Activated naive CD4-positive, alpha-beta T cell treated with anti-CD3 and anti-CD28 coated beads for 36 hours (primary cell): ENCODE data around the gene GGACT. TPM values are rescaled to one million over a fixed set of nuclear protein-coding genes. Genes with fewer than 3 reads are reported as not detected.
A peak's percentile ranks its signal among the peaks of the same experiment; 100 is the strongest.

Experiments
- CTCF ChIA-PET: fragments of 350-600 bp; sonication (Branson Sonifier 250); formaldehyde crosslinking; loops from one replicate; lab custom pipeline; 2021; ENCODE audit warnings: antibody characterized with exemption; lab: Charles Lee
- DNase-seq: peaks from one replicate; pipeline ENCODE4 v3.0.0-alpha.2; 2020
- H3K27ac Mint-ChIP-seq: one replicate; pipeline ENCODE4 v1.8.0; 2021; ENCODE audit warnings: mild to moderate bottlenecking, mixed read lengths
- H3K27me3 Mint-ChIP-seq: one replicate; pipeline ENCODE4 v1.8.0; 2021; ENCODE audit warnings: low read depth, mixed read lengths
- H3K36me3 Mint-ChIP-seq: one replicate; pipeline ENCODE4 v1.8.0; 2021; ENCODE audit warnings: low read depth, mixed read lengths
- H3K4me1 Mint-ChIP-seq: one replicate; pipeline ENCODE4 v1.8.0; 2021; ENCODE audit warnings: low read depth, mixed read lengths
- H3K4me3 Mint-ChIP-seq: one replicate; pipeline ENCODE4 v1.8.0; 2021; ENCODE audit warnings: mild to moderate bottlenecking, moderate library complexity, mixed read lengths
- H3K9me3 Mint-ChIP-seq: one replicate; pipeline ENCODE4 v1.8.0; 2021; ENCODE audit warnings: mixed read lengths
- intact Hi-C: fragments of 100-400 bp; cut with micrococcal nuclease; formaldehyde crosslinking; loops from one replicate; pipeline ENCODE4 v1.15.1; 2023
- total RNA-seq, 2 experiments: library from RNA; stranded (reverse); gene quantifications; one replicate each; pipeline ENCODE4 v1.2.3, GENCODE V29; 2021

The GGACT gene
- total RNA-seq, 2 experiments from 2014 or later = 3.9 to 6.6 TPM

DNA sequence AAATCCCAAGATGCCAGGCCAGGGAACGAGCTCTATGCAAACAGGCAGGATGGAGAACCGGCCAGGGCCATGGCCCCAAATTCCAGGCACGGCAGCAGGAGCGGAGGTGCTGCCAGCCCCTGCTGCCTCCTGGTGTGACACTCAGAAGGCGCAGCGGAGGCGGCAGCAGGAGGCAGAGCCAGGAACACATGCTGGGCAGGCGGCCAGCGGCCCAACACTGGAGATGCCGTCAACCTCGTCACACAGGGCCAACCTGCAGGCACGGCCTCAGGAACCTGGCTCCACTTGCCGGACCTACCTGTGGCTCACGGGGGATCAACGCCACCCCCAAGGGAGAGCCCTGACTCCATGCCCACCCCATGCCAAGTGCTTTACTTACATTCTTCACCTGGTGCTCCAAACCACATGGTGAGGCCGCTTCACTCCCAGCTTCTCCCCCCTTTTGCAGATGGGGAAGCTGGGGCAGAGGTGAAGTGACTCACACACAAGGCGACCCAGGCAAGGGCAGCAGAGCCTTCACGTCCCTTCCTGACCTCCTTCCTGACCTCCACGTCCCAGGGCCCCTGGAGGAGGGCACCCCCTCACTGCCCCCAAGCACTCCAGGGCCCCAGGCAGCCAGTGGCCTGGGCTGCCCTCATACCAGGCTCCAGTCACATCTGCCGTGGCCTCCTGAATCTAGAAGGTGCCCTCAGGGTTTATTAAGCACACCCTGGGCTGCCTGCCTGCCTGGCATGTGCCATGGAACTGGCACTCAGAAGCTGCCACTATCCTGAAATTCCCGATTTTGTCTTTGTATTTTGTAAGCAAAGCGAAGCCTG is 43.5 kb downstream of the GGACT start:
- peaks cover 9% of the 10 kb centered on the region for H3K4me1 Mint-ChIP-seq
- H3K9me3 Mint-ChIP-seq = no peaks in the 10 kb centered on the region
- H3K4me3 Mint-ChIP-seq = no peak overlapping the region
- intact Hi-C loops = loop anchor here (10.0 kb wide), 1 partner anchor 890 kb away; no protein-coding TSS in a partner anchor
- no peak for DNase-seq
- H3K36me3 Mint-ChIP-seq = no peaks in the 10 kb centered on the region
- H3K27me3 Mint-ChIP-seq = no peaks in the 10 kb centered on the region
- CTCF ChIA-PET = no interaction called here
- no peak overlapping the region for H3K27ac Mint-ChIP-seq

DNA sequence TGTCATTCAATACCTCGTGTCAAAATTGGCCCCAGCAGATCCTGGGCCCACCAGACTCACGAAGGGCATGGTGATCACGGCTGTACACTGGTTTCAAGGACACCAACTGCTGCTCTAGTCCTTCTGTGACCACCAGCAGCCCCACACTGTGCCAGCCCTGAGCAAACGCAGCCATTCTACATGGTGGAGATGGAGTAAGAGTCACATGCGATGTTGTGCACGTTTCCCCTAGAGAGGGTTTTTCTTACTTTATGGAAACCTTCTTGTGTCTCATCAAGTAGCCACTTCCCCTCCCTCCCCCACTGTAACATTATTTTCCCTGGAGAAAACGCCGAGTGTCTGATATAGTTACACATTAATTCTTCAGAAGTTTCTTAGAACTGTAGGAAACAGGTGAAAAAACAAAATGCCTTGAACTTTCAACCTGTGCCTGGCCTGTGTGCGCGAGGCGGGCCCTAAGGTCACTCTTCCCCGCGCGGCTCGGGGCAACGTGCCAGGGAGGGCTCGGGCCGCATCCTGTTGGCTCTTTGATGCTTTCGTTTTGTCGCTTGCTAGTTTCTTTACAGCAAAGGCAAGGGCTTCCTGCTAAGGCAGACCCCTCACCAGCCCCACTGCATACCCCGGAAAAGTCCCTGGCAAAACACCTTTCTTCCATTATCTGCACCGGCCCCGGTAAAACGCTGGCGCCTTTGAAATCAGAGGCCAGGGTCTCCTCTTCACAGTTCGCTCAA is 44.6 kb downstream of the GGACT start:
- no peak for DNase-seq
- Mint-ChIP-seq H3K27me3 (no peaks in the 10 kb centered on the region), H3K4me3 (no peak overlapping the region), H3K36me3 (no peaks in the 10 kb centered on the region), H3K9me3 (no peaks in the 10 kb centered on the region), H3K27ac (no peak overlapping the region), H3K4me1 (peaks cover 14% of the 10 kb centered on the region)
- intact Hi-C loops = loop anchor here (10.0 kb wide), 1 partner anchor 889 kb away; no protein-coding TSS in a partner anchor
- CTCF ChIA-PET = no interaction called here

DNA sequence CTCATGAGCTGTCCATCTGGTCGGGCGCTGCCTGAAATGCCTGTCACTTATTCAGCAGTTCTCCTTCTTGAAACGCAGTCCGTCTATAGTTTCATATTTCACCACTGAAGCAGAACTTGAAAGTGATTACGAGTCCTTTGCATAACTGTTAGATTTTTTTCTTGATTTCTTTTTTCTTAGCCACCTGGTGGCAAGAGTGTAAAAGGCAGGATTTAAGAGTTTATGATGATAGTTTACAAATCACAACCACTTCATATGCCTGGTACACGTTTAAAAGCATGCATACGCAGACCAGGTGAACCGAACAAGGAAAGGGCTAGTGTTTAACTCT is 45.8 kb downstream of the GGACT start:
- Mint-ChIP-seq H3K9me3 (no peaks in the 10 kb centered on the region), H3K36me3 (no peaks in the 10 kb centered on the region), H3K27me3 (no peaks in the 10 kb centered on the region), H3K4me3 (no peak overlapping the region), H3K27ac (no peak overlapping the region), H3K4me1 (peaks cover 27% of the 10 kb centered on the region)
- CTCF ChIA-PET = interaction anchor here (1.1 to 1.4 kb wide), 3 partner anchors 872 to 887 kb away, joined by 3 to 5 read pairs (median 4); no protein-coding TSS in a partner anchor
- peak; percentile 12 for DNase-seq
- intact Hi-C loops = loop anchor here (10.0 kb wide), 1 partner anchor 888 kb away; no protein-coding TSS in a partner anchor

DNA sequence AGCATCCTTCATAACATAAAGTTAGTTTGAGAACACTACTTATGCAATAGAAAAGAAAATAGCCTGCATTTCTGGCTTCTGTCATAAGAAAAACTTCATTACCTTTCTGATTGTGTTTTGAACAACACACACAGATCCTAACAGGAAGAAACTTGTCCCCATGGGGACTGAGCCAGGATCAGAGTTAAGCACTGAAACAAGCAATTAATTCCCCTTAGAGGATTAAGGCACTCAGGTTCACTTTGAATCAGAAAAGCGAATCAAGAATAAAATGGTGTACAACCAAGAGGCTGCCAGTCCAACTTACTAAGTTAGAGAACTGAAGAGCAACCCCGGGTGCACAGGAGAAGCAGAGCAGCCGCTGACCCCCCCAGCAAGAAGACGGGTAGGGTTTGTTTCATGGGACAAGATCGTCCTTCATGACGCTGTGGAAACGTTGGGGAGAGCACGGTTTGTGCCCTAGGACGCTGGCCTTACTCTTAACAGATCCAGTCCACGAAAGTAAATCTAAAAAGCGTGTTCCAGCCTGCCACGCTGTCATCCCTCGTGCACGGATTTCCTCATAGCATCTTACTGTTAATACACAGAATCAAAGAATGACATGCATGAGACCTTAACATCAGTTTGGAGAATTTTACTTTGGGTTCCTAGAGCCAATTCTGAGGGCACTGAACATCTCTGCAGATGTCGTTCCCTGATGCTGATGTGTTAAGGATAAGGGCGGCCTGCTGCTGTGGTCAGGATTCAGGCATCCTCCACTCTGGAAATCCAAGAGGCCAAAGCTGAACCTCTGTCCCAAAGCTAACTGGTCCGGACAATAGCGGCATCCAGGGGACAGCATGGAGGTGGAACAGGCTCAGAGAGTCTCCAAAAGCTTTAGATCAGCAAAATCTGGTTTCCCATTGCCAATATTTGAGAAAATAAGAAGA is 46.4 kb downstream of the GGACT start:
- no peaks in the 10 kb centered on the region for H3K27me3 Mint-ChIP-seq
- DNase-seq = no peak
- no peak overlapping the region for H3K4me3 Mint-ChIP-seq
- H3K36me3 Mint-ChIP-seq = no peaks in the 10 kb centered on the region
- intact Hi-C loops = loop anchor here (10.0 kb wide), 1 partner anchor 887 kb away; no protein-coding TSS in a partner anchor
- H3K4me1 Mint-ChIP-seq = peaks cover 33% of the 10 kb centered on the region
- no peak overlapping the region for H3K27ac Mint-ChIP-seq
- no peaks in the 10 kb centered on the region for H3K9me3 Mint-ChIP-seq
- CTCF ChIA-PET = interaction anchor here (0.8 to 1.4 kb wide), 4 partner anchors 871 to 887 kb away, joined by 3 to 5 read pairs (median 4); no protein-coding TSS in a partner anchor

DNA sequence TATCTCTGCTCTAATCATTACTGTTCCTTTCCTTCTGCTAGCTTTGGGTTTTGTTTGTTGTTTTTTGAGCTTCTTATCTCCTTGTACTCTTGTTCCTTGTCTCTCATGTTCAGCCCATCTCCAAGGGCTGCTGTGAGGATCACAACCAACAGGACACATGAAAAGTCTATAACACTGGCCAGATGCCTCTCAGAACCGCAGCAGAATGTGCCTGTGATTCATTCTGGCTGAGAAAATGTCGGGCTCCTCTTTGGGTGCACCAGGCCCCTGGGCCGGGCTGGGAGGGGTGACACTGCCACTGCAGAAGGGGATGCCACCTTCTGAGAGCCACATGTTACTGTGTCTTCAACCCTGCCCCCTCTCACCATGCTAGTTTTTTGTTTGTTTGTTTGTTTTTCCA is 48.0 kb downstream of the GGACT start:
- no peak for DNase-seq
- H3K9me3 Mint-ChIP-seq = no peaks in the 10 kb centered on the region
- H3K27me3 Mint-ChIP-seq = no peaks in the 10 kb centered on the region
- H3K4me3 Mint-ChIP-seq = no peak overlapping the region
- intact Hi-C loops = loop anchor here (10.0 kb wide), 1 partner anchor 886 kb away; no protein-coding TSS in a partner anchor
- no peaks in the 10 kb centered on the region for H3K36me3 Mint-ChIP-seq
- peaks cover 37% of the 10 kb centered on the region for H3K4me1 Mint-ChIP-seq
- CTCF ChIA-PET = no interaction called here
- no peak overlapping the region for H3K27ac Mint-ChIP-seq

DNA sequence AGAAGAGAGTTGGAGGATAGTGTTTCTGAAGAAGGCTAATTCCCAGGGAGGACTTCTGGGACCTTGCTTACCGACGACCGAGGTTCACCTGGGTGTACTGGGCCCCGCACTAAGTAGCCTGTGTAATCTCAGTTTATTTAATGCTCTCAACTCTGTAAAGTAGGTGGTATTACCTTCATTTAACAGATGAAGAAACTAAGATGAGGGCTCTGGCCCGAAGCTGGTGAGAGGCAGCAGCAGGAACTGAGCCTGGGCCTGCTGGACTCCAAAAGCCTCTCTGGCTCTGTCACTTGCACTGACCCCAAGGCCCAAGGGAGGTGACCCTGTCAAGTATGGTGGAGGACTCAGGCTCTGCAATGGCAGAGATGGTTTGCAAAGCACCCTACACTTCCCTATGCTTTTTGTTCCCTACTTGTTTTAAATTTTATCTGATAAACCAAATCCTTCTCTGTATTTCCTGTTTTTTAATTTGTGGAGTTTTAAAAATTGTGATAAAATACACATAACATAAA is 50.6 kb downstream of the GGACT start:
- CTCF ChIA-PET = no interaction called here
- Mint-ChIP-seq H3K4me1 (peaks cover 37% of the 10 kb centered on the region), H3K9me3 (no peaks in the 10 kb centered on the region), H3K4me3 (no peak overlapping the region), H3K36me3 (no peaks in the 10 kb centered on the region), H3K27me3 (no peaks in the 10 kb centered on the region), H3K27ac (no peak overlapping the region)
- no peak for DNase-seq
- intact Hi-C loops = no loop called here

DNA sequence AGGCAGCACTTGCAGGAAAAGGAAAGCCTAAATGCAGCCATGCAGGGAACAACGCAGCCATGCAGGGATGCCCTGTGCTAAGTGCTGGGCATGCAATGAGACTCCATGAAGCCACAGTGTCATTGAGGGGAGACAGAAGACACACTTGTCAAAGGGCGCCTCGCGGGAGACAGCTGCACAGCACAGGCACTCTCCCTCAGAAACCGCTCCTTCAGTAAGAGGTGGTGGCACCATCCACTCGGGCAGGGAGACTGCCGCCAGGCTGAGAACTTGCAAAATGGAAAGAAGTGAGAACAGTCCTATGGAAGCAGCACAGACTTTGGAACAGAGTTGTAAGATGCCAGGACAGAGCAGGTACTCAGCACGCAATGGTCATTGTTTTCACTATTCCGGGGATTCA is 51.1 kb downstream of the GGACT start:
- H3K4me1 Mint-ChIP-seq = peaks cover 33% of the 10 kb centered on the region
- CTCF ChIA-PET = interaction anchor here (1.2 kb wide), 1 partner anchor 35 kb away, joined by 3 read pairs; no protein-coding TSS in a partner anchor
- H3K36me3 Mint-ChIP-seq = no peaks in the 10 kb centered on the region
- intact Hi-C loops = no loop called here
- H3K27me3 Mint-ChIP-seq = no peaks in the 10 kb centered on the region
- no peak overlapping the region for H3K4me3 Mint-ChIP-seq
- H3K9me3 Mint-ChIP-seq = no peaks in the 10 kb centered on the region
- no peak for DNase-seq
- no peak overlapping the region for H3K27ac Mint-ChIP-seq

DNA sequence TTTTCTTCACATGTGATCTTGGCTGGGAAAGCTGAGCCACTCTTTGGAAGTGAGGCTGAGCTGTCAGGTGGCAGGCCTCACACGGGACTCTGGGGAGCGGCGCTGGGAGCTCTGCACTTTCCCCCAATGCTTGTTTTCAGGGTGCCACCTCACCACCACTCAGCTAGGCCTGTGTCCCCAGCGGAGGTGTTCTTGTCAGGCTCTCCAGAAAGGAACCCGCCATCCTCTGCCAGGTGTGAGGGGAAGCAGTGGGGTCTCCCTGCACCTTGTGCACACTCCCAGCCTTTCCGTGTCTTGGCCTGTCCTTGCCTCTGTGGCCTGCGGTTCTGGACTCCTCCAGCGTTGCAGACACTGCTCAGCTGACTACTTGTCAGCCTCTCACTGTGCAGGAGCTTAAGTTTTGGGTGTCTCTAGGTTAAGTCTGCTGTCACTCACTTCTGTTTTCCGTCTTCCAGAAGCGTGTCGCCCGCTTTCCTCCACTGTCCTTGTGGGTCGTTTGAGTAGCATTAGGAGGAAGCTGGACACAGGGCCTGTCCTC is 51.9 kb downstream of the GGACT start:
- H3K27ac Mint-ChIP-seq = no peak overlapping the region
- H3K9me3 Mint-ChIP-seq = no peaks in the 10 kb centered on the region
- CTCF ChIA-PET = interaction anchor here (0.7 to 1.2 kb wide), 2 partner anchors 36 to 720 kb away, joined by 3 read pairs; no protein-coding TSS in a partner anchor
- no peak for DNase-seq
- H3K27me3 Mint-ChIP-seq = no peaks in the 10 kb centered on the region
- H3K4me1 Mint-ChIP-seq = peaks cover 28% of the 10 kb centered on the region
- H3K36me3 Mint-ChIP-seq = no peaks in the 10 kb centered on the region
- intact Hi-C loops = no loop called here
- no peak overlapping the region for H3K4me3 Mint-ChIP-seq

DNA sequence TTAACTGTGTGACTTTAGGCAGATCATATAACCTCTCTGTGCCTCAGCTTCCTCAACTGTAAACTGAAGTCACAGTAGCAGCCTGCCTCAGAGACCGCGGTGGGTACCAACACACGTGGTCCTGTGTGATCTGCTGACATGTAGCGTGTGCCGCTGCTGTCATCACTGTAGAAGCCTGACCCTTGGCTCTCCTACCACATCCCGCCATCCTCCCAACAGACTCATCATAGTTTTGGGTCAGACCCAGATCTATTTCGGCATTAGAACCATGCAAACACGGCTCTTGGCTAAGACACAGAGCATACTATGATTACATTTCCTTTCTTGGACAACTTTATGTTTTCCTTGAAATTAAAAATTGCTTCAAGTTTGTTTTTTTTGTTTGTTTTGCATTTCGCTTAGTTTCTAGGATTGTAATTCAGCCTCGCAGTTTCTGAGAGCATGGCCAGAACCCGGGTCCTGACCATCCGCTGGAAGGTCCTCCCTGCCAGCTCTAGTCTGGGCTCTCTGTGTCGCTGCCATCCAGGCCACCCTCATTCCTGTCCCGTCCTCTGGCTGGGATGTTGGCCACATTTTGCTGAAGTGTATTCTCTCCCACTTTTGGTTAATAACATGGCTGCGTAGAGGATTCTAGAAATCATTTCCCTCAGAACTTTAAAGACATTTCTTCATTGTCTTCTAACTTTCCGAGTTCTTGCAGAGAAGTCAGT is 53.0 kb downstream of the GGACT start:
- intact Hi-C loops = no loop called here
- H3K36me3 Mint-ChIP-seq = no peaks in the 10 kb centered on the region
- peaks cover 28% of the 10 kb centered on the region for H3K4me1 Mint-ChIP-seq
- CTCF ChIA-PET = no interaction called here
- no peak for DNase-seq
- no peak overlapping the region for H3K27ac Mint-ChIP-seq
- H3K9me3 Mint-ChIP-seq = no peaks in the 10 kb centered on the region
- H3K27me3 Mint-ChIP-seq = no peaks in the 10 kb centered on the region
- H3K4me3 Mint-ChIP-seq = no peak overlapping the region

DNA sequence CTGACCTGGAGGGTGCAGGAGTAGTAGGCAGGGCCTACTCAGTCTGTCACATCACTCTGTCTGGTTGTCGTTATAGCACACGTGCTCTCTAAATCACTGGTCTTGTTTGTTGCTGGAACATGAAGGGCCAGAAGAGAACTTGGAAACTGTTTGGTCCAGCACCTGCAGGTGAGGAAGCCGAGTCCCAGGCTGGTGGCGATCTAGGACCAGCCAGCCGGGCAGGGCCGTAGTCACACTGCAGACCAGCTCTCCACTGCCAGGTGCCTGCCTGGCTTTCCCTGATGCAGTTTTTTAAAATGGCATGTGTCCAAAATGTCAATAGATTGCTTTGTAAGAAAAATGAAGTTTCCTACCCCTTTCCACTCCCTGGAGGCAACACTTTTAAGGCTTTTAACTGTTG is 53.7 kb downstream of the GGACT start:
- H3K36me3 Mint-ChIP-seq = no peaks in the 10 kb centered on the region
- H3K27me3 Mint-ChIP-seq = no peaks in the 10 kb centered on the region
- H3K27ac Mint-ChIP-seq = no peak overlapping the region
- intact Hi-C loops = no loop called here
- no peak overlapping the region for H3K4me3 Mint-ChIP-seq
- H3K9me3 Mint-ChIP-seq = no peaks in the 10 kb centered on the region
- peaks cover 28% of the 10 kb centered on the region for H3K4me1 Mint-ChIP-seq
- CTCF ChIA-PET = no interaction called here
- DNase-seq = no peak

DNA sequence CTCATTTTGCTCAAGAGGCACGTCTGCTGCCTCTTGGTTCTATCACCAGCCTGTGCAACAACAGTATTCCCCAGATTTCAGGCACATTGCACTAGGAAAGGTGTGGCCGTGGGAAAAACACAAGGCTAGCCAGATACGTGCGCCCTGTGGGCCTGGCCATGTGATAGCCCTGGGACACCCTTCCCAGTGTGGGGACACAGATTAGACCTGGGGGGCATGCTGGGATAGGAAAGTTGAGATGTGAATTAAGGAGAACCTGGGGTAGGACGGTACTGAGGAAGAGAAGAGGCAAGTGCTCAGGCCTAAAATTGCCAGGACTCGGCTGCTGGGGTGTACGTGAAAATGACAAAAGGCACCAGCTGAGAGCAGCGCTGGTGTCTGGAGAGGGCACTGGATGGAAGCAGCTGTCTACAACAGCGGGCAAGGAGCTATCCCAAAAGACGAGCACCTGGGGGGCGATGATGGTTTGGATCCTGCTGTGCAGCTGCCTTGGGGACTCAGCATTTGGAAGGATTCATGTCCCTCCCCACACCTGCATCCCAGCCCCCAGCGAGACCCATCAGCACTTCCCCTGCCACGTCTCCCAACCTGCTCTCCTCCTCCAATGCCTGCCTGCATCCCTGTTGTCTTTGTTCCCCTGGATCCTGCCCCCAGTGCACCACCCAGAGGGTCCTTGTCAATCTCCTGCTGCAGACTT is 54.3 kb downstream of the GGACT start:
- Mint-ChIP-seq H3K9me3 (no peaks in the 10 kb centered on the region), H3K27me3 (no peaks in the 10 kb centered on the region), H3K4me3 (no peak overlapping the region), H3K4me1 (peaks cover 26% of the 10 kb centered on the region), H3K27ac (no peak overlapping the region), H3K36me3 (peaks cover 3% of the 10 kb centered on the region)
- no peak for DNase-seq
- CTCF ChIA-PET = no interaction called here
- intact Hi-C loops = no loop called here
